MG63 (cell line): Measurements from ENCODE around the gene NACC2. TPM values are rescaled to one million over a fixed set of nuclear protein-coding genes. Genes with fewer than 3 reads are reported as not detected.
"Not testable (repeated sequence)": the region's sequence is repeated elsewhere in the genome, so short reads cannot be mapped to it uniquely, and the experiment has no call there.

Experiments used
- DNase-seq: peaks from one replicate; pipeline ENCODE4 v3.0.0-alpha.2; 2020
- H3K27me3 ChIP-seq: fragments of 250-450 bp; sonication (Bioruptor Pico); 2 replicates; pipeline ENCODE4 v1.5.1; 2020; ENCODE audit warnings: mild to moderate bottlenecking, moderate library complexity
- H3K36me3 ChIP-seq: fragments of 250-450 bp; sonication (Bioruptor Pico); 2 replicates; pipeline ENCODE4 v1.5.1; 2020; ENCODE audit warnings: mild to moderate bottlenecking, moderate library complexity
- H3K4me3 ChIP-seq: fragments of 250-450 bp; sonication (Bioruptor Pico); 2 replicates; pipeline ENCODE4 v1.5.1; 2020; ENCODE audit warnings: mild to moderate bottlenecking, moderate library complexity
- H3K9me3 ChIP-seq: fragments of 250-450 bp; sonication (Bioruptor Pico); 2 replicates; pipeline ENCODE4 v1.5.1; 2020; ENCODE audit warnings: mild to moderate bottlenecking, moderate library complexity
- total RNA-seq: library from RNA; depleted of rRNA; stranded (reverse); fragments of >200 nt; shearing (Covaris generic); gene quantifications from 2 replicates; pipeline ENCODE4 v1.2.3, GENCODE V29; 2014; ENCODE audit warnings: low replicate concordance

The NACC2 gene
- total RNA-seq, 1 experiment from 2014 or later = 22.4 TPM

GRCh38 chr9:136080716-136081112 is 14.4 kb downstream of the NACC2 start:
- DNase-seq = no peak
- Histone ChIP-seq H3K36me3 (peaks cover 3% of the 10 kb centered on the region), H3K9me3 (no peaks in the 10 kb centered on the region), H3K4me3 (no peak overlapping the region), H3K27me3 (no peaks in the 10 kb centered on the region)

GRCh38 chr9:136079916-136080246 is 15.2 kb downstream of the NACC2 start:
- Histone ChIP-seq H3K27me3 (no peaks in the 10 kb centered on the region), H3K36me3 (peaks cover 3% of the 10 kb centered on the region), H3K9me3 (no peaks in the 10 kb centered on the region), H3K4me3 (no peak overlapping the region)
- DNase-seq = peak; percentile 36

GRCh38 chr9:136079211-136079915 is 15.7 kb downstream of the NACC2 start:
- H3K36me3 ChIP-seq = peaks cover 6% of the 10 kb centered on the region
- no peak overlapping the region for H3K4me3 ChIP-seq
- no peaks in the 10 kb centered on the region for H3K9me3 ChIP-seq
- DNase-seq = no peak
- H3K27me3 ChIP-seq = no peaks in the 10 kb centered on the region

- H3K27me3 ChIP-seq = no peaks in the 10 kb centered on the region
- no peak overlapping the region for H3K4me3 ChIP-seq
- no peaks in the 10 kb centered on the region for H3K9me3 ChIP-seq
- H3K36me3 ChIP-seq = peaks cover 6% of the 10 kb centered on the region
- DNase-seq = no peak
These were observed 16.5 kb downstream of the NACC2 start for GRCh38 chr9:136078498-136079011.

- Histone ChIP-seq H3K4me3 (no peak overlapping the region), H3K9me3 (no peaks in the 10 kb centered on the region), H3K36me3 (peaks cover 8% of the 10 kb centered on the region), H3K27me3 (no peaks in the 10 kb centered on the region)
- no peak for DNase-seq
These were observed 17.1 kb downstream of the NACC2 start for GRCh38 chr9:136078024-136078423.

- no peak for DNase-seq
- Histone ChIP-seq H3K27me3 (no peaks in the 10 kb centered on the region), H3K9me3 (no peaks in the 10 kb centered on the region), H3K4me3 (no peak overlapping the region), H3K36me3 (peaks cover 11% of the 10 kb centered on the region)
These were observed 17.6 kb downstream of the NACC2 start for GRCh38 chr9:136077491-136077890.

- Histone ChIP-seq H3K36me3 (peaks cover 15% of the 10 kb centered on the region), H3K4me3 (no peak overlapping the region), H3K27me3 (no peaks in the 10 kb centered on the region), H3K9me3 (no peaks in the 10 kb centered on the region)
- DNase-seq = no peak
These were observed 19.0 kb downstream of the NACC2 start for GRCh38 chr9:136075881-136076678.

- DNase-seq = no peak
- Histone ChIP-seq H3K4me3 (no peak overlapping the region), H3K36me3 (peaks cover 19% of the 10 kb centered on the region), H3K27me3 (no peaks in the 10 kb centered on the region), H3K9me3 (peaks cover under 1% of the 10 kb centered on the region; the same call in 1 of the 2 replicates)
These were observed 19.8 kb downstream of the NACC2 start for GRCh38 chr9:136075134-136075841.

GRCh38 chr9:136074706-136075105 is 20.4 kb downstream of the NACC2 start:
- DNase-seq = no peak
- Histone ChIP-seq H3K36me3 (peaks cover 22% of the 10 kb centered on the region), H3K4me3 (no peak overlapping the region), H3K9me3 (peaks cover 2% of the 10 kb centered on the region; the same call in 1 of the 2 replicates), H3K27me3 (no peaks in the 10 kb centered on the region)

GRCh38 chr9:136062657-136063439 is 32.2 kb downstream of the NACC2 start:
- no peaks in the 10 kb centered on the region for H3K9me3 ChIP-seq
- peaks cover 14% of the 10 kb centered on the region for H3K36me3 ChIP-seq
- no peaks in the 10 kb centered on the region for H3K27me3 ChIP-seq
- no peak for DNase-seq
- H3K4me3 ChIP-seq = no peak overlapping the region

- H3K36me3 ChIP-seq, H3K27me3 ChIP-seq, H3K9me3 ChIP-seq: not testable (repeated sequence)
These were observed 33.2 kb downstream of the NACC2 start for GRCh38 chr9:136061916-136062315.

GRCh38 chr9:136061405-136061804 is 33.7 kb downstream of the NACC2 start:
- Histone ChIP-seq H3K36me3 (peaks cover 8% of the 10 kb centered on the region), H3K4me3 (no peak overlapping the region), H3K27me3 (no peaks in the 10 kb centered on the region), H3K9me3 (no peaks in the 10 kb centered on the region)
- no peak for DNase-seq

More at GRCh38 chr9:136061916-136062315, 33.2 kb downstream of the NACC2 start:
- DNase-seq, H3K4me3 ChIP-seq: not testable (repeated sequence)

- Histone ChIP-seq H3K9me3 (no peaks in the 10 kb centered on the region), H3K27me3 (no peaks in the 10 kb centered on the region), H3K4me3 (no peak overlapping the region), H3K36me3 (peaks cover 8% of the 10 kb centered on the region)
- DNase-seq = no peak
These were observed 34.3 kb downstream of the NACC2 start for GRCh38 chr9:136060671-136061371.

- Histone ChIP-seq H3K4me3 (no peak overlapping the region), H3K9me3 (no peaks in the 10 kb centered on the region), H3K36me3 (peaks cover 8% of the 10 kb centered on the region), H3K27me3 (no peaks in the 10 kb centered on the region)
- DNase-seq = no peak
These were observed 35.0 kb downstream of the NACC2 start for GRCh38 chr9:136059851-136060670.

- DNase-seq = no peak
- Histone ChIP-seq H3K27me3 (no peaks in the 10 kb centered on the region), H3K36me3 (peaks cover 8% of the 10 kb centered on the region)
These were observed 35.7 kb downstream of the NACC2 start for GRCh38 chr9:136059321-136059791.

More at GRCh38 chr9:136059321-136059791, 35.7 kb downstream of the NACC2 start:
- Histone ChIP-seq H3K4me3 (no peak overlapping the region), H3K9me3 (no peaks in the 10 kb centered on the region)
